Activated naive CD4-positive, alpha-beta T cell treated with Interleukin-2 at 50 U/mL for 16 hours (primary cell): ENCODE measurements around the gene SPOCK3.

Experiments
- DNase-seq: peaks from one replicate; pipeline ENCODE4 v3.0.0-alpha.2; 2020

The SPOCK3 gene

GRCh38 chr4:167171928-167172327, 62.4 kb downstream of the SPOCK3 start:
- no peak for DNase-seq

GRCh38 chr4:167168611-167169010, 65.7 kb downstream of the SPOCK3 start:
- DNase-seq, result no peak

DNA sequence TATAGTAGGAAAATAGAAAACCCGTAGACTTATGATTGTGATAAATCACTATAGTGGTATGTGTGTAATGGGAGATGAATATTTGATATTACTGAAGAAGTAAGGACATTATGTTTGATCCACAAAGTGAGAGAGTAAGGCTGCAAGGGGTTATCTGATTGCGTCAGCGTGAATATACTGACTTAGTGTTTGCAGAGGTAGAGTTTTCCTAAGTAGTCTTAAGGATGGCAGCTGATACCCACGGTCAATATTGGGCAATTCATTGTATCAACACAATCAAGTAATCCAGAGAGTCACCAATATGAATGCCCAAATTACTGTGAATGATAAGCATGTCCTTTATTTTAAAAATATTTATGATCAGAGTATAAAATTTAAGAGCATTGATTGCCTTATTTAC, 83.7 kb downstream of the SPOCK3 start:
- no peak for DNase-seq

- DNase-seq, result no peak
Observed at GRCh38 chr4:167144605-167145004, 89.7 kb downstream of the SPOCK3 start.

GRCh38 chr4:167143018-167143417, 91.3 kb downstream of the SPOCK3 start:
- no peak for DNase-seq

DNA sequence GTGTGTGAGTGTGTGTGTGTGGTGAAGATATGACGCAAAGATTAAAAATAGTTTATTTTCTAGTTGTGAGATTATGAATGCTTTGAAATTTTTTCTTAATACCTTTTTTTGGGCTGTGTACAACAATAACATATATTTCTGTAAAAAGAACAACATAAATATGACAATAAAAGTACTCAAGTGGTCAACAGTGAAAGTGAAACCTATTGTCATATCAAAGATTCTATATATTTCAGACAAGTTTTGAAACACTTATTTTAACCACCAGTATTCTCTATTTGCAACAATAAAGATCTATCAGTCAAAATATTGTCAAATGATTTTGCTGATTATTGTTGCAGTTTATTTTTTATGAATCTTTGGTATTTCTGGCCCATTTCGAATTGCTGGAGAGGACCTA, 98.0 kb downstream of the SPOCK3 start:
- DNase-seq, result no peak

- DNase-seq, result no peak
Observed at GRCh38 chr4:167129146-167129545, 105.1 kb downstream of the SPOCK3 start.

DNA sequence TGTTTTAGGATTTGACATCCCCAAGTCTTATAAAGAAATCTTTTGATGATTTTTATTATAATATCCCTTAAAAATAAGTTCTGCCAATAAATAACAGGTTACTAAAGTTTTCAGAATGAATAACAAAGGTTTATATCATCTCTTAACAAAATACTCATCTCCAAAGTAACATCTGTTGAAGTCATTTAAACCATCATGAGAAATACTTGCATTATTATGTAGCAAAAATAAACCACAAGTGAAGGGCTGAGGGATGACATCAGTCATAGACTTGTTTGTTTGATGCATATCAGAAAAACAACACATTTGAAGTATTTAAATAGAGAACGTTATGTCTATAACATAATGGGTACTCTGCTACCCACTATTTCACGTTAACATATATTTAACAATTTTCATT, 114.9 kb downstream of the SPOCK3 start:
- DNase-seq, result no peak

GRCh38 chr4:167117273-167117672, 117.0 kb downstream of the SPOCK3 start:
- DNase-seq, result no peak

GRCh38 chr4:167114416-167114971, 119.8 kb downstream of the SPOCK3 start:
- no peak for DNase-seq

DNA sequence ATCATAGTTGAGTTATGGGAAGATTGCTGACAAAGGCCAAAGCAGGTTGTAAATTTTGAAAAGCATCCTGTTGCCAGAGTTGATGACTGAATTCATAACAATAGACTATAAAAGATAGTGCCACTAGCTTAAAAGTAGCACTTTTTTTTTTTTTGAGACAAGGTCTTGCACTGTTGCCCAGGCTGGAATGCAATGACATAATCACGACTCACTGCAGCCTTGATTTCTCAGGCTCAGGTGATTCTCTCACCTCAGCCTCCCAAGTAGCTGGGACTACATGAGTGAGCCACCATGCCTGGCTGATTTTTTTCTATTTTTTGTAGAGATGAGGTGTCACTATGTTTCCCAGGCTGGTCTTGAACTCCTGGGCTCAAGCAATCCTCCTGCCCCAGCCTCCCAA, 122.7 kb downstream of the SPOCK3 start:
- no peak for DNase-seq

- no peak for DNase-seq
Observed at GRCh38 chr4:167111092-167111491, 123.2 kb downstream of the SPOCK3 start.

DNA sequence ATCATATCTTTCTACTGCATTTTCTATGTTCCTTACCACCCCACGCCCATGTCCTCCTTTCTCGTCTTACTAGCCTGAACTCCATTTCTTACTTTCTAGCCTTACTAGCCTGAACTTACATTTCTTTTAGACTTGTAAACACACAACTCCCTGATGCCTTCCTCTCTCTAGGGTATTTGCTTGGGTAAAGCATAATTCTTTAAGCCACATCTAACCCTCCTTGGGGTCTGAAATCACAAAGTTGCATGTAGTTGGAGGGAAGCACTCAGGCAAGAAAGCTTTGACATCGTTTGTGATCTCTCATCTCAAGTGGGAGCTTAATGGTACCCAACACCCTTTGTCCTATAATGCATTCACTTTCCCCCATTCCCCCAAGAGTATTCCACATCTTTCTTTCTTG, 124.4 kb downstream of the SPOCK3 start:
- DNase-seq, result no peak

- DNase-seq, result no peak
Observed at GRCh38 chr4:167105857-167106256, 128.4 kb downstream of the SPOCK3 start.

GRCh38 chr4:167102475-167102874, 131.8 kb downstream of the SPOCK3 start:
- DNase-seq, result no peak

DNA sequence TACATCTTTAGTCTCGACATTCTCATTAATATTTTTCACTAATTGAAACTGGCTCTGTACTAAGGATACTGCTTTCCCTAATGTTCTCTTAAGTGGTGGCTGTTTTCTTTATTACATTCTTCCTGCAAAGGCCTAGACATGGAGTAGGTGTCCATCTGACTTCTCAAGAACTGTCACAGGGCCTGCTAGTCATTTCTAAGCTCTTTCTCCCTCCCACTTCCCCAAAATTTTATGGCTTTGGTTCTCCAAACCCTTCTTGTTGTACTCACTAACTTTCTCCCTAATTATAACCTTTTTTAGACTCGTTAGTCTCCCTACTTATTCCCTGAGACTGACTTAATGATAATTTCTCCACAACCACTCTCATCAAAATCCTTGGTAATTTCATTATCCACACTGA, 133.3 kb downstream of the SPOCK3 start:
- no peak for DNase-seq

DNA sequence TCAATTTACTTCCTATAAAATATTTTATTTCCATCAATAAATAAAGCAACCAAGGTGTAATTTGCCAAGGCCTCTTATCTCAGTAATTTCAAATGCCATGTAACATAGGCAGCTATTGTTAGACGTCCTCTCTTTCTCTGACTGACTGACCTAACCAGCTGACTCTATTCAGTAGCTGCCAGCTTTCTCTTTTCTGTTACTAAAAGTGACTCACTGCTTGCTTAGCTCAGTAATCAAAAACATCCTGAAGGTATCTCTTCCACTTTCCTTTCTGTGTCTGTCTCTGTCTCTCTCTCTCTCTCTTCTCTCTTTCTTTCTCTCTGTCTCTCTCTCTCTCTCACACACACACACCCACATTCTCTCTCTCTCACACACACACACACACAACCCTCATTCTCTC, 134.2 kb downstream of the SPOCK3 start:
- no peak for DNase-seq

DNA sequence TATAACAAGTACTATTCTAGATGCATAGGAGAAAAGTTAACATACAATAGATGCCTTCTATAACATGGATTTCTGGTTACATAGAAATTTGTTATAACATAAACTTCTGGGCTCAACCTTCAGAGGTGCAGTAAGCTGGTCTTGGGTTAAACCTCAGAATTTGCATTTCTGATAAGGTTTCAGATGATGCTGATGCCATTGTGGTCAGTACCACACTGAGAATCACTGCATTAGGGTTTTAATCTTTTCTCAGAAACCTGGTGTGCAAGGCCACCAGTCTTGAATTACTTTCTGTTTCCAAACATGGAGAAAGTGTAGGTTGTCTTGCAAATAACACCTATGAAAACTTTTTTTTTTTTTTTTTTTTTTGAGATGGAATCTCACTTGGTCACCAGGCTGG, 146.2 kb downstream of the SPOCK3 start:
- no peak for DNase-seq

DNA sequence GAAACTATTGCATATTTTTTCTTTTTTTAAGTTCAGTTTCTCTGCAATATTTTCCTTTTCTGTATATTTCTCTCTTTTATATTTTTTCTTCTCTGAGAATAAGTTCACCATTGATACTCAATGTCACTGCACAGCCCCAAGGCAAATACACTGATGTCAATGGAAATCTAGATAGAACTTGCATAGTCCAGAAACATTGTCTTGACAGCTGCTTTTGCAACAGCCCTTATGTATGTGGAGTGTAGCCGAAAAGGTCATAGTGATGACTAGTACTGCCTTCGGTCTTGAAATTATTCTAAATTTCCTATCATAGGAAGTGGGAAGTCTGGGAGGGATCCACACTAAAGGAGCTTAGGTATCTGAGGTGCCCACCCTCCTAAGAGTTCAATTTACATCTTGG, 150.0 kb downstream of the SPOCK3 start:
- DNase-seq, result no peak

GRCh38 chr4:167079762-167080161, 154.5 kb downstream of the SPOCK3 start:
- DNase-seq, result no peak

GRCh38 chr4:167052631-167053091, 181.6 kb downstream of the SPOCK3 start:
- DNase-seq, result no peak

DNA sequence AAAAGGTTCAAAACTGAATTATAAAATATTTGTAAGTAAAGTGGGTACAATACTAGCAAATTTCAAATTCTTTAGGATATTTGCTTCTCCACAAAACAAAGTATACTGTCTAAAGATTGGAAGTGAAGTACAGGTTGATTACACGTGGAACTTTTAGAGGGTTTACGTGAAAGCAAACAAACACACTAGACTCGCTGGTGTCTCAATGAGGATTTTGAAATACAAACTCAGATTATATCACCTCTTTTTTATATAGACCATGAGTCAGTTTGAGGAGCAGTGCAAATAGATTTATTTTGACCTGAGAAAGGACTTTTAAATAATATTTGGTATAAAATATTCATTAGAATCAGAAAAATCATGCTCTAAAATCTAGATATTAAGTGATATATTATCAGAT, 185.0 kb downstream of the SPOCK3 start:
- no peak for DNase-seq

GRCh38 chr4:167041524-167041923, 192.8 kb downstream of the SPOCK3 start:
- no peak for DNase-seq

- no peak for DNase-seq
Observed at GRCh38 chr4:167035390-167035789, 198.9 kb downstream of the SPOCK3 start.

- no peak for DNase-seq
Observed at GRCh38 chr4:167034983-167035382, 199.3 kb downstream of the SPOCK3 start.

DNA sequence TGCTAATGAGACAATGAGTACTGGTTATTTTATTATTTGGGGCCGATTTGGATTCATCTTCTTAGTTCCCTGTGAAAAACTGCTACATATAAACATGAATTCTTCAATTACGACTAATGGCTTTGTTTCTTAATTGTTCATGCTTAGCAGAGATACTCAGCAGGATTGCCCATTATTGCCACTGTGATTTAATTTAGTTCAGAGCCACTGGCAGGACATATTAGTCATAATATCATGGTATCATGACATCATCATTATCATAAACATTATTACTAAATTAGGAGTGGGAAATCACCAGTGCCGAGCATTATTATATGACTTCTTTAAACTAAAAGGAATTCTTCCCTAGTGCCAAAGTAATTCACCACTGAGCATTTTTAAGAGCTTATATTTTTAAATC, 201.4 kb downstream of the SPOCK3 start:
- no peak for DNase-seq
